NCI-H82 (cell line): Measurements from ENCODE around the gene BBS1.
"Not testable (repeated sequence)": the region's sequence is repeated elsewhere in the genome, so short reads cannot be mapped to it uniquely, and the experiment has no call there.

Experiments
- DNase-seq: peaks from one replicate; lab custom pipeline; 2025; lab: John Stamatoyannopoulos, UW

BBS1 gene

GRCh38 chr11:66570850-66571180 lies 60.4 kb downstream of the BBS1 start:
- DNase-seq, result no peak

GRCh38 chr11:66579017-66579606 lies 68.7 kb downstream of the BBS1 start:
- DNase-seq, result peak; percentile 79

GRCh38 chr11:66580803-66581202 lies 70.4 kb downstream of the BBS1 start:
- DNase-seq, result no peak

- DNase-seq, result peak; percentile 76
Observed at GRCh38 chr11:66581261-66581660, 70.8 kb downstream of the BBS1 start.

DNA sequence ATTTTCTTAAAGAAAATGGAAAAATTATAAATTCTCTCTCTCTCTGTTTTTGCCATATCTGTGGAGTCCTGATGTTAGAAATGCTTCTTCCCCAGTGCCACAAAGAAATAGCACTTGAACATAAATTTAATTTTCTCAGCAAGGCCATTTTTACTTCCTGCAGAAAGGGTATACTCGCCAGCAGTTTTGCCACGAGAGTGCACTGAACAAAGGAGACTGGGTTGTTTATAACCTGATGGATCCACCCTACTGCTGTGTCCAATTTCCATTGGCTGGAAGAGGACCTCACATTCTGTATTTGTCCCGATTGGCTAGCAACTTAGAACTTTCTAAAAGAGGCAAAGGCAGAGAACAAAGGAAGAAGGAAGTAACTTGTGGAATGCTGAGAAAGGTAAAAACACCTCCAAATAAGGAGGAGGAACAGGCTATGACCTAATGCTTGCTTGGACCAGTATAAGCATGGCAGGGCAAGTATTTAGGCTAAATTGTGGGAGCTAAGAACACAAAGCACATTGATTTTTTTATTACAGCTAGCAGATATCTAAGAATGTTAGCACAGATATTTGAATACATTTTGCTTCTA lies 72.2 kb downstream of the BBS1 start:
- not testable (repeated sequence) for DNase-seq
